Kidney (tissue), 14 donors: ENCODE data around the gene STXBP2. TPM values are rescaled to one million over a fixed set of nuclear protein-coding genes. Genes with fewer than 3 reads are reported as not detected.

Experiments
- DNase-seq, 5 donors: peaks; one replicate each; pipeline ENCODE4 v3.0.0-alpha.2; 2013 to 2020
- FAIRE-seq: peaks from 2 replicates; lab custom pipeline; 2012; peaks lifted over from hg19 to GRCh38; lab: Jason Lieb, UNC
- H3K27ac ChIP-seq, 2 donors: one replicate each; pipeline ENCODE4 v1.7.0; 2013; ENCODE audit warnings: low read depth in 2 of 2, low read length in 2 of 2, inconsistent platforms in 1 of 2
- H3K27me3 ChIP-seq: one replicate; pipeline ENCODE4 v1.7.1; 2013; ENCODE audit warnings: low read length, inconsistent platforms; ENCODE audit not compliant: control insufficient read depth, insufficient read depth
- H3K36me3 ChIP-seq, 3 donors: one replicate each; pipeline versions ENCODE4 v1.7.0 to v1.7.1; 2013; ENCODE audit warnings: low read length in 3 of 3, control low read depth in 1 of 3, inconsistent platforms in 1 of 3; ENCODE audit not compliant: insufficient read depth in 3 of 3, control insufficient read depth in 2 of 3
- H3K4me1 ChIP-seq, 3 donors: one replicate each; pipeline versions ENCODE4 v1.7.0 to v1.7.1; 2013; ENCODE audit warnings: low read length in 3 of 3, inconsistent platforms in 1 of 3, low read depth in 1 of 3; ENCODE audit not compliant: control insufficient read depth in 2 of 3, insufficient read depth in 2 of 3
- H3K4me3 ChIP-seq, 3 donors: one replicate each; pipeline versions ENCODE4 v1.7.0 to v1.8.1; 2013; ENCODE audit warnings: low read length in 3 of 3, control low read depth in 1 of 3, inconsistent platforms in 1 of 3
- H3K9ac ChIP-seq, 3 donors: one replicate each; pipeline versions ENCODE4 v1.7.0 to v1.7.1; 2013; ENCODE audit warnings: low read length in 3 of 3, control low read depth in 1 of 3, inconsistent platforms in 1 of 3
- H3K9me3 ChIP-seq, 3 donors: one replicate each; pipeline versions ENCODE4 v1.7.0 to v1.7.1; 2013; ENCODE audit warnings: low read length in 3 of 3, control low read depth in 1 of 3, inconsistent platforms in 1 of 3; ENCODE audit not compliant: control insufficient read depth in 2 of 3, insufficient read depth in 1 of 3
- intact Hi-C: fragments of 100-400 bp; cut with DNase I; formaldehyde crosslinking; loops from one replicate; pipeline ENCODE4 v1.11.1; 2022
- polyA plus RNA-seq: library from polyadenylated mRNA; stranded (reverse); fragments of 350-450 nt; fragmentation: Illumina TruSeq; extraction: RNeasy Lipid Tissue Mini Kit (QIAGEN cat#74804); gene quantifications from one replicate; pipeline ENCODE4 v1.2.3, GENCODE V29; 2014; ENCODE audit warnings: low read depth, low replicate concordance; ENCODE audit not compliant: insufficient read depth
- total RNA-seq: library from RNA; stranded (reverse); fragmentation: NEBNext Ultra II Directional; extraction: Animal tissue kit (Norgen Biotek cat#: 25700); gene quantifications from one replicate; pipeline ENCODE4 v1.2.1, GENCODE V29; 2021
- TF ChIP-seq, protein P1 (sequence below): IDR thresholded peaks from 3 replicates; pipeline ENCODE4 v1.5.1; 2012; ENCODE audit warnings: mild to moderate bottlenecking, moderate library complexity, borderline replicate concordance; ENCODE audit not compliant: insufficient read depth; ENCODE audit errors: extremely low read depth
- donor health status: control.
- donor health status: control.
- donor health status: control.
- donor health status: control.
- donor health status: control.
- donor health status: DM: yes; HTN: yes; CAD: no.
- donor health status: Normal renal cell carcinoma (clear cell type).

The STXBP2 gene
- total and polyA plus RNA-seq, 2 donors from 2014 or later: 74.8 to 136 TPM

DNA sequence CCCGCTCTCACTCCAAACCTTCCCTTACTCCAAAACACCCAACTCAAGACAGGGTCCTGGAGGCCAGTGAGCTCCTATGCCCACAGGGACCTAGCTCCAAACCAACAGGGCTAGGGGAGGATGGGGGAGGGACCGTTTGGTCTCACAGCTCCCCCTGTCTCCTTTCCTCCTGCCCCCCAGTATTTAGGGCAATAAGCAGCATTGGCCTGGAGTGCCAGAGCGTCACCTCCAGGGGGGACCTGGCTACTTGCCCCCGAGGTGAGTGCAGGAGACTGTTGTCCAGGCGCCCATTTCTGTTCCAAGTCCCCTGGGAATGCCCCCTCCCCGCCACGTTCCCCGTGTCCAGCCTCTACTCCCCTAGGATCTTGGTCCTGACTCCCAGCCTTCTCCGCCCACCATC is 32.7 kb downstream of the STXBP2 start:
- no peak overlapping the region for H3K27ac ChIP-seq
- no peak for FAIRE-seq

DNA sequence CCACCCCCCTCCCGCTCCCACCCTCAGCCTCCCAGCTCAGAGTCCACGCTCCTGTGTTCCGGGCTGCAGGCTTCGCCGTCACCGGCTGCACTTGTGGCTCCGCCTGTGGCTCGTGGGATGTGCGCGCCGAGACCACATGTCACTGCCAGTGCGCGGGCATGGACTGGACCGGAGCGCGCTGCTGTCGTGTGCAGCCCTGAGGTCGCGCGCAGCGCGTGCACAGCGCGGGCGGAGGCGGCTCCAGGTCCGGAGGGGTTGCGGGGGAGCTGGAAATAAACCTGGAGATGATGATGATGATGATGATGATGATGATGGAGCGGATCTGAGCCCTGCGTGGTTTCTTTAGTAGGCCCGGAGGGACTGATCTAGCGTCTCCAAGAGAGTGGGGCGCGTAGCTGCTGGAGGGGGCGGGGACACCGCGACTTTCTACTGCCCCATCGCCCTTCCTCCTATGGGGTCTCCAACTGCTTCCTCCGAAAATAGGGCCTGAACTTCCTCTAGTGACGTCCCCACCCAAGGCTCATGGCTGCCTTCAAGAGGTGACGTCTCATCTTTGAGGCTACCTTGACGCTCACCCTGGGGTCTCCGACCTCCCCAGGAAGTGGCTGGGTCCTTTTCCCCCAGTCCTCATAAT is 33.4 kb downstream of the STXBP2 start:
- H3K27ac ChIP-seq: no peak overlapping the region
- peaks cover 0 to 4% (median 0%) of the 10 kb centered on the region in 3 donors for H3K9me3 ChIP-seq
- H3K4me1 ChIP-seq: no peaks in the 10 kb centered on the region
- no peak overlapping the region for H3K4me3 ChIP-seq
- peaks cover 2% of the 10 kb centered on the region for H3K27me3 ChIP-seq
- DNase-seq (peak in 4 of 5 donors; percentile 49 to 73 (median 67)), FAIRE-seq (no peak)
- intact Hi-C loops: no loop called here
- TF ChIP-seq, protein P1, sequence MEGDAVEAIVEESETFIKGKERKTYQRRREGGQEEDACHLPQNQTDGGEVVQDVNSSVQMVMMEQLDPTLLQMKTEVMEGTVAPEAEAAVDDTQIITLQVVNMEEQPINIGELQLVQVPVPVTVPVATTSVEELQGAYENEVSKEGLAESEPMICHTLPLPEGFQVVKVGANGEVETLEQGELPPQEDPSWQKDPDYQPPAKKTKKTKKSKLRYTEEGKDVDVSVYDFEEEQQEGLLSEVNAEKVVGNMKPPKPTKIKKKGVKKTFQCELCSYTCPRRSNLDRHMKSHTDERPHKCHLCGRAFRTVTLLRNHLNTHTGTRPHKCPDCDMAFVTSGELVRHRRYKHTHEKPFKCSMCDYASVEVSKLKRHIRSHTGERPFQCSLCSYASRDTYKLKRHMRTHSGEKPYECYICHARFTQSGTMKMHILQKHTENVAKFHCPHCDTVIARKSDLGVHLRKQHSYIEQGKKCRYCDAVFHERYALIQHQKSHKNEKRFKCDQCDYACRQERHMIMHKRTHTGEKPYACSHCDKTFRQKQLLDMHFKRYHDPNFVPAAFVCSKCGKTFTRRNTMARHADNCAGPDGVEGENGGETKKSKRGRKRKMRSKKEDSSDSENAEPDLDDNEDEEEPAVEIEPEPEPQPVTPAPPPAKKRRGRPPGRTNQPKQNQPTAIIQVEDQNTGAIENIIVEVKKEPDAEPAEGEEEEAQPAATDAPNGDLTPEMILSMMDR: no peak
- no peak overlapping the region for H3K9ac ChIP-seq
- no peaks in the 10 kb centered on the region for H3K36me3 ChIP-seq

More for the DNA sequence above, 32.7 kb downstream of the STXBP2 start:
- intact Hi-C loops: no loop called here
- no peak for DNase-seq
- H3K4me3 ChIP-seq: no peak overlapping the region
- TF ChIP-seq, protein P1: no peak
- no peaks in the 10 kb centered on the region for H3K4me1 ChIP-seq
- H3K27me3 ChIP-seq: peaks cover 2% of the 10 kb centered on the region
- H3K9me3 ChIP-seq: peaks cover 0 to 4% (median 0%) of the 10 kb centered on the region in 3 donors
- H3K9ac ChIP-seq: no peak overlapping the region
- no peaks in the 10 kb centered on the region for H3K36me3 ChIP-seq

DNA sequence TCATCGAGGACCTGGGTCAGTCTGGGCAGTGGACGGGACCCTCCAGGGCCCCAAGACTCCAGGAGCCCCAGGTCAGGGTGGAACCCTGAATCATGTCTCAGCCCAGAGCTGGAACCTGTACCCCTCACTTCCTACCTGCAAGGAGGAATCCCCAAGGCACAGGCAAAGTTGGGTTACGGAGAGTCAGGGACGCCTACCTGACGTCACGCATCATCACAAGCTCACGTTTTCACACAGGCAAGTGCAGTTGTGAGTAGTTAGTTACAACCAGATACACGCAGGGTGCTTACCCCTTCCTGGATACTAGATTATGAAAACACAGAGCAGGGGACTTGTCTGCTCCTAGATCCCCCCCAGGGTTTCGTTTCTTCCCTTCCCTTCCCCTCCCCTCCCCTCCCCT is 33.9 kb downstream of the STXBP2 start:
- intact Hi-C loops: no loop called here
- peaks cover 2% of the 10 kb centered on the region for H3K27me3 ChIP-seq

More for the DNA sequence above, 33.9 kb downstream of the STXBP2 start:
- DNase-seq (no peak), FAIRE-seq (no peak)
- no peak overlapping the region for H3K9ac ChIP-seq
- H3K4me3 ChIP-seq: no peak overlapping the region
- no peaks in the 10 kb centered on the region for H3K4me1 ChIP-seq
- TF ChIP-seq, protein P1: no peak
- no peaks in the 10 kb centered on the region for H3K36me3 ChIP-seq
- H3K9me3 ChIP-seq: peaks cover 0 to 4% (median 0%) of the 10 kb centered on the region in 3 donors
- no peak overlapping the region for H3K27ac ChIP-seq
